K562 (cell line): ENCODE data around the gene ZGLP1. TPM values are rescaled to one million over a fixed set of nuclear protein-coding genes. Genes with fewer than 3 reads are reported as not detected.

Source experiments
- ATF1 ChIP-seq, 2 experiments: fragments of 450-650 bp in 1 of 2; IDR thresholded peaks; 2 replicates each; pipeline ENCODE4 v1.6.1; 2016; ENCODE audit warnings: missing compliant biosample characterization in 1 of 2, missing genetic modification characterization in 1 of 2
- BDP1 ChIP-seq: IDR thresholded peaks from 3 replicates; pipeline ENCODE4 v1.6.1; 2011; ENCODE audit not compliant: insufficient read length, insufficient read depth
- GATAD2B ChIP-seq: fragments of 450-650 bp; IDR thresholded peaks from 2 replicates; pipeline ENCODE4 v1.6.1; 2017; ENCODE audit warnings: mild to moderate bottlenecking, borderline replicate concordance
- HIVEP1 ChIP-seq: fragments of 250-450 bp; sonication (Bioruptor Pico); IDR thresholded peaks from 2 replicates; pipeline ENCODE4 v1.4.0; 2020; ENCODE audit warnings: mild to moderate bottlenecking
- JUND ChIP-seq, 2 experiments: IDR thresholded peaks; 2 replicates in 1 of 2; 3 replicates in 1 of 2; pipeline ENCODE4 v1.6.1; 2011; ENCODE audit warnings: borderline replicate concordance in 2 of 2, low read depth in 2 of 2, low read length in 2 of 2, improper control_type of control experiment in 1 of 2, missing biosample characterization in 1 of 2, missing genetic modification characterization in 1 of 2, missing genetic modification reagents in 1 of 2
- MCM3 ChIP-seq: fragments of 450-650 bp; IDR thresholded peaks from 2 replicates; pipeline ENCODE4 v1.6.1; 2016
- MEF2A ChIP-seq: IDR thresholded peaks from 2 replicates; pipeline ENCODE4 v1.6.1; 2011; ENCODE audit warnings: low read depth, mild to moderate bottlenecking, low read length, moderate library complexity; ENCODE audit not compliant: control insufficient read depth
- NEUROD1 ChIP-seq: fragments of 150-350 bp; IDR thresholded peaks from 2 replicates; pipeline ENCODE4 v1.6.1; 2014; ENCODE audit warnings: borderline replicate concordance, low read length, low read depth; ENCODE audit not compliant: partially characterized antibody
- PHB ChIP-seq: fragments of 250-450 bp; sonication (Bioruptor Pico); IDR thresholded peaks from 2 replicates; pipeline ENCODE4 v1.5.0; 2021
- SREBF1 ChIP-seq: fragments of 150-350 bp; IDR thresholded peaks from 2 replicates; pipeline ENCODE4 v1.6.1; 2014; ENCODE audit warnings: antibody characterized with exemption, low read depth, low read length, borderline replicate concordance
- TAF7 ChIP-seq: fragments of 450-650 bp; IDR thresholded peaks from 2 replicates; pipeline ENCODE4 v1.6.1; 2016; ENCODE audit warnings: missing genetic modification characterization, missing compliant biosample characterization
- TAL1 ChIP-seq: fragments of 450-650 bp; IDR thresholded peaks from 2 replicates; pipeline ENCODE4 v1.6.1; 2016; ENCODE audit warnings: mild to moderate bottlenecking
- WHSC1 ChIP-seq: IDR thresholded peaks from one replicate; pipeline ENCODE4 v1.6.1; 2012; ENCODE audit warnings: low read length, control low read depth, inconsistent platforms
- ZKSCAN1 ChIP-seq: fragments of 150-350 bp; IDR thresholded peaks from 2 replicates; pipeline ENCODE4 v1.6.1; 2016; ENCODE audit warnings: low read depth, low read length
- ZKSCAN3 ChIP-seq: fragments of 250-450 bp; sonication (Bioruptor Pico); IDR thresholded peaks from 2 replicates; pipeline ENCODE4 v1.4.0; 2020
- ZNF57 ChIP-seq: fragments of 450-650 bp; formaldehyde crosslinking; IDR thresholded peaks from 2 replicates; pipeline ENCODE4 v1.4.0; 2020; ENCODE audit warnings: mild to moderate bottlenecking, moderate library complexity
- ZNF586 ChIP-seq: fragments of 450-650 bp; formaldehyde crosslinking; conservative IDR thresholded peaks from 2 replicates; pipeline ENCODE4 v1.4.0; 2020; ENCODE audit warnings: mild to moderate bottlenecking, moderate library complexity
- ZNF830 ChIP-seq: fragments of 250-450 bp; sonication (Bioruptor Pico); IDR thresholded peaks from 2 replicates; pipeline ENCODE4 v1.5.0; 2021; ENCODE audit warnings: mild to moderate bottlenecking
- polyA plus RNA-seq, 8 experiments: library from polyadenylated mRNA; depleted of rRNA in 4 of 8; stranded (reverse) in 5 of 8; unstranded in 3 of 8; fragments of >200 nt; fragmentation: Nextera tagmentation in 2 of 8; fragmentation: Illumina TruSeq in 1 of 8; extraction: Ambion mirVana in 2 of 8; extraction: Trizol in 1 of 8; gene quantifications; 2 replicates each; pipeline versions ENCODE4 v1.2.1 to v1.2.3, GENCODE V29; 2011 to 2014; ENCODE audit warnings: inconsistent platforms in 1 of 8, missing spikeins in 1 of 8
- total RNA-seq, 7 experiments: library from RNA; depleted of rRNA in 6 of 7; stranded (reverse); fragments of >200 nt in 6 of 7; fragmentation: Illumina TruSeq in 2 of 7; extraction: Trizol in 2 of 7; gene quantifications; 2 replicates each; pipeline versions ENCODE4 v1.2.1 to v1.2.3, GENCODE V29; 2011 to 2021; ENCODE audit warnings: low replicate concordance in 1 of 7
- TF ChIP-seq, protein P1 (sequence below): fragments of 250-450 bp; sonication (Bioruptor Pico); IDR thresholded peaks from 2 replicates; pipeline ENCODE4 v1.5.0; 2021
- TF ChIP-seq, protein P2 (sequence below): sonication (generic); formaldehyde crosslinking; IDR thresholded peaks from 2 replicates; pipeline ENCODE4 v1.8.1; 2023; ENCODE audit warnings: mild to moderate bottlenecking, missing genetic modification reagents
- TF ChIP-seq, protein P3 (sequence below): fragments of 200-800 bp; sonication (Bioruptor generic); IDR thresholded peaks from 2 replicates; pipeline ENCODE4 v1.6.1; 2017; ENCODE audit warnings: missing genetic modification characterization, missing compliant biosample characterization
- TF ChIP-seq, protein P4 (sequence below): fragments of 250-450 bp; sonication (Bioruptor Pico); IDR thresholded peaks from 2 replicates; pipeline ENCODE4 v1.5.0; 2021; ENCODE audit warnings: mild to moderate bottlenecking, borderline replicate concordance

ZGLP1 gene
- total and polyA plus RNA-seq, 9 of the 15 experiments (the other 6 are each of a cell fraction or from before 2014, with no cell fraction given), result 0.24 to 4.5 (median 2.2) TPM

DNA sequence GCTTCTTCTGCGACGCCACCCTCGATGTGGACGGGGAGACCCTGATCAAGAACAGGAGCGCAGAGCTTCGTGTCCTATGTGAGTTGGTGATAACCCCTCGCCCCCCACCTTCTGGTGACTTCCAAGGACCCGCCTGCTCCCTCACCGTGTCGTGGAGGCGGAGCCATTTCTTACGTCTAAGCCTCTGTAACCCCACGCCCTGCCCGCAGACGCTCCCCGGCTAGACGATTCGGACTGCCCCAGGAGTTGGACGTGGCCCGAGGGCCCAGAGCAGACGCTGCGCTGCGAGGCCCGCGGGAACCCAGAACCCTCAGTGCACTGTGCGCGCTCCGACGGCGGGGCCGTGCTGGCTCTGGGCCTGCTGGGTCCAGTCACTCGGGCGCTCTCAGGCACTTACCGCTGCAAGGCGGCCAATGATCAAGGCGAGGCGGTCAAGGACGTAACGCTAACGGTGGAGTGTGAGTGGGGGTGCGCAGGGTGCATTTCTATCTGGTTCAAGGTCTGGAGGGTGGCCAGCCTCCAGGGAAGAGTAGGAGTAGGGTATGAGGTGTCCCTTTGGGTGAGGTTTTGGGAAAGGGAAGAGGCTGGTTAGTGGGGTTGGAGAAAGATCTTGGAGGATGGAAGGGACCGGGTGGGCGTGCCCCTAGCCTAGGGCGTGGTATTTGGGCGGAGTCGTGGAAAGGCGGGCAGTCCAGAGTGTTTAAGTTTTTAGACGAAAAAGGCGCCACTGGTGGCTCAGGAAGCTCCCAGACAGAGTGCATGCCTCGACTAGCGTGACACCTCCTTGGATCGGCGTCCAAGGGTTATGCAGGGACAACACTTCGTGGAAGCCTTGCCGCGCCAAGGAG lies 16.6 kb downstream of the ZGLP1 start (continued):
- TF ChIP-seq, protein P1, sequence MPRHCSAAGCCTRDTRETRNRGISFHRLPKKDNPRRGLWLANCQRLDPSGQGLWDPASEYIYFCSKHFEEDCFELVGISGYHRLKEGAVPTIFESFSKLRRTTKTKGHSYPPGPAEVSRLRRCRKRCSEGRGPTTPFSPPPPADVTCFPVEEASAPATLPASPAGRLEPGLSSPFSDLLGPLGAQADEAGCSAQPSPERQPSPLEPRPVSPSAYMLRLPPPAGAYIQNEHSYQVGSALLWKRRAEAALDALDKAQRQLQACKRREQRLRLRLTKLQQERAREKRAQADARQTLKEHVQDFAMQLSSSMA (CRISPR knock-in tag), result no peak
- TF ChIP-seq ZNF57 (CRISPR knock-in tag) (no peak), TAL1 (no peak), TAF7 (tag) (no peak), SREBF1 (no peak), MCM3 (no peak), ZNF830 (CRISPR knock-in tag) (no peak), GATAD2B (no peak), MEF2A (no peak), ZKSCAN1 (no peak), NEUROD1 (no peak), ZKSCAN3 (CRISPR knock-in tag) (no peak), ATF1 (CRISPR knock-in tag; IDR thresholded peaks at IDR 0.05) (no peak), ATF1 (tag; IDR thresholded peaks at IDR 0.05) (peak; percentile 74), WHSC1 (no peak), JUND (IDR thresholded peaks at IDR 0.05; ENCODE audit: borderline replicate concordance, low read depth, low read length) (no peak), JUND (tag; IDR thresholded peaks at IDR 0.05; ENCODE audit: borderline replicate concordance, low read depth, low read length) (no peak), HIVEP1 (CRISPR knock-in tag) (no peak), PHB (CRISPR knock-in tag) (no peak), BDP1 (no peak), ZNF586 (CRISPR knock-in tag) (no peak)
- TF ChIP-seq, protein P2, sequence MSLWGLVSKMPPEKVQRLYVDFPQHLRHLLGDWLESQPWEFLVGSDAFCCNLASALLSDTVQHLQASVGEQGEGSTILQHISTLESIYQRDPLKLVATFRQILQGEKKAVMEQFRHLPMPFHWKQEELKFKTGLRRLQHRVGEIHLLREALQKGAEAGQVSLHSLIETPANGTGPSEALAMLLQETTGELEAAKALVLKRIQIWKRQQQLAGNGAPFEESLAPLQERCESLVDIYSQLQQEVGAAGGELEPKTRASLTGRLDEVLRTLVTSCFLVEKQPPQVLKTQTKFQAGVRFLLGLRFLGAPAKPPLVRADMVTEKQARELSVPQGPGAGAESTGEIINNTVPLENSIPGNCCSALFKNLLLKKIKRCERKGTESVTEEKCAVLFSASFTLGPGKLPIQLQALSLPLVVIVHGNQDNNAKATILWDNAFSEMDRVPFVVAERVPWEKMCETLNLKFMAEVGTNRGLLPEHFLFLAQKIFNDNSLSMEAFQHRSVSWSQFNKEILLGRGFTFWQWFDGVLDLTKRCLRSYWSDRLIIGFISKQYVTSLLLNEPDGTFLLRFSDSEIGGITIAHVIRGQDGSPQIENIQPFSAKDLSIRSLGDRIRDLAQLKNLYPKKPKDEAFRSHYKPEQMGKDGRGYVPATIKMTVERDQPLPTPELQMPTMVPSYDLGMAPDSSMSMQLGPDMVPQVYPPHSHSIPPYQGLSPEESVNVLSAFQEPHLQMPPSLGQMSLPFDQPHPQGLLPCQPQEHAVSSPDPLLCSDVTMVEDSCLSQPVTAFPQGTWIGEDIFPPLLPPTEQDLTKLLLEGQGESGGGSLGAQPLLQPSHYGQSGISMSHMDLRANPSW (CRISPR knock-in tag), result no peak
- TF ChIP-seq, protein P3, sequence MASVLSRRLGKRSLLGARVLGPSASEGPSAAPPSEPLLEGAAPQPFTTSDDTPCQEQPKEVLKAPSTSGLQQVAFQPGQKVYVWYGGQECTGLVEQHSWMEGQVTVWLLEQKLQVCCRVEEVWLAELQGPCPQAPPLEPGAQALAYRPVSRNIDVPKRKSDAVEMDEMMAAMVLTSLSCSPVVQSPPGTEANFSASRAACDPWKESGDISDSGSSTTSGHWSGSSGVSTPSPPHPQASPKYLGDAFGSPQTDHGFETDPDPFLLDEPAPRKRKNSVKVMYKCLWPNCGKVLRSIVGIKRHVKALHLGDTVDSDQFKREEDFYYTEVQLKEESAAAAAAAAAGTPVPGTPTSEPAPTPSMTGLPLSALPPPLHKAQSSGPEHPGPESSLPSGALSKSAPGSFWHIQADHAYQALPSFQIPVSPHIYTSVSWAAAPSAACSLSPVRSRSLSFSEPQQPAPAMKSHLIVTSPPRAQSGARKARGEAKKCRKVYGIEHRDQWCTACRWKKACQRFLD (CRISPR knock-in tag), result no peak
- TF ChIP-seq, protein P4, sequence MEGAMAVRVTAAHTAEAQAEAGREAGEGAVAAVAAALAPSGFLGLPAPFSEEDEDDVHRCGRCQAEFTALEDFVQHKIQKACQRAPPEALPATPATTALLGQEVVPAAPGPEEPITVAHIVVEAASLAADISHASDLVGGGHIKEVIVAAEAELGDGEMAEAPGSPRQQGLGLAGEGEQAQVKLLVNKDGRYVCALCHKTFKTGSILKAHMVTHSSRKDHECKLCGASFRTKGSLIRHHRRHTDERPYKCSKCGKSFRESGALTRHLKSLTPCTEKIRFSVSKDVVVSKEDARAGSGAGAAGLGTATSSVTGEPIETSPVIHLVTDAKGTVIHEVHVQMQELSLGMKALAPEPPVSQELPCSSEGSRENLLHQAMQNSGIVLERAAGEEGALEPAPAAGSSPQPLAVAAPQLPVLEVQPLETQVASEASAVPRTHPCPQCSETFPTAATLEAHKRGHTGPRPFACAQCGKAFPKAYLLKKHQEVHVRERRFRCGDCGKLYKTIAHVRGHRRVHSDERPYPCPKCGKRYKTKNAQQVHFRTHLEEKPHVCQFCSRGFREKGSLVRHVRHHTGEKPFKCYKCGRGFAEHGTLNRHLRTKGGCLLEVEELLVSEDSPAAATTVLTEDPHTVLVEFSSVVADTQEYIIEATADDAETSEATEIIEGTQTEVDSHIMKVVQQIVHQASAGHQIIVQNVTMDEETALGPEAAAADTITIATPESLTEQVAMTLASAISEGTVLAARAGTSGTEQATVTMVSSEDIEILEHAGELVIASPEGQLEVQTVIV, result no peak
